ENCODE results near the gene ADRA2B.
"Not testable (repeated sequence)": the region's sequence is repeated elsewhere in the genome, so short reads cannot be mapped to it uniquely, and the experiment has no call there.

Gene ADRA2B

DNA sequence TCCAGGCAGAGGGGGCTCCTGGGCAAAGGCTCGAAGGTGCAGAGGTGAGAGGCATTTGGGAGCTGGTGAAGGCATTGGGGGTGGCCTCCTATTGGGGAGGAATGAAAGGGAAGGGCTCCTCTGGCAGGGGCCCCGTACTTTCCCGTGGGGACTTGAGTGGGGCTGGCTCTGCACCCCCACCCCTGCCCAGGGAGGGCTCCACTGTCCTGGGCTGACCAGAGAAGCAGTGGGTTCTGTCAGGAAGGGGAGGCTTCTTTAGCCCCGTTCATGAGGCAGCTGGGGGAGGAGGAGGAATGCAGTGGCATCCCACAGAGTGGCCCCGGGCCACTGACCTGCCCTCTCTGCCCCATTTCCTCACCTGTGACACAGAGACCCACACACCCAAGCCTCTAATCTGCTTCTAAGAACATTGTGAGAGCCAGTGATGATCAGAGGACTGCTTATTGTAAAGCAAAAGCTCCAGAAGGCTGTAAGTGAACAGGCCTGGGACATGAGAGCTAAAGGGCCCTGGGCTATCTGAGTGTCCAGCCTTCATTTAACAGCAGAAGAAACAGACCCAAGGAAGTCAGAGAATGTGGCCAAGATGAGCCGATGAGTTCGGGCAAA, 43.1 kb downstream of the ADRA2B start:
- no peak overlapping the region for H3K27ac ChIP-seq
- DNase-seq (ENCODE audit: low read depth, low spot score) = no peak

DNA sequence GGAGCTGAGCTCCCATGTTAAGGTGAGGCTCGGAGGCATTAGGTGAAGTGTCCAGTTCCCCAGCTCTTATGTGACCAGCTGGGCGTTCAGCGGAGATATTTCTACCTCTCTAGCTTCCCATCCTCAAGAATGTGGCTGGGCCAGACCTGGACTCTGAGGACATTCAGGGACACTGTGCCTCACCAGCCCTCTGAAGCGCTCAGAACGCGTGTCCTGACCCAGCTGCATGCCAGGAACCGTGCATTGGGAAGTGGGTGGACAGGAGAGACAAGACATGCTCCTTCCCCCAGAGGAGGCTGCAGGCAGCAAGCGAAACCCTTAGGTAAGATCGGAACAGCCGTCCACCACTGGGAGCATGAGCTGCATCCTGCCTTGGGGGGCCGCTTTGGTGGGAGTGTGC, 43.6 kb downstream of the ADRA2B start:
- no peak overlapping the region for H3K27ac ChIP-seq
- no peak for DNase-seq (ENCODE audit: low read depth, low spot score)

DNA sequence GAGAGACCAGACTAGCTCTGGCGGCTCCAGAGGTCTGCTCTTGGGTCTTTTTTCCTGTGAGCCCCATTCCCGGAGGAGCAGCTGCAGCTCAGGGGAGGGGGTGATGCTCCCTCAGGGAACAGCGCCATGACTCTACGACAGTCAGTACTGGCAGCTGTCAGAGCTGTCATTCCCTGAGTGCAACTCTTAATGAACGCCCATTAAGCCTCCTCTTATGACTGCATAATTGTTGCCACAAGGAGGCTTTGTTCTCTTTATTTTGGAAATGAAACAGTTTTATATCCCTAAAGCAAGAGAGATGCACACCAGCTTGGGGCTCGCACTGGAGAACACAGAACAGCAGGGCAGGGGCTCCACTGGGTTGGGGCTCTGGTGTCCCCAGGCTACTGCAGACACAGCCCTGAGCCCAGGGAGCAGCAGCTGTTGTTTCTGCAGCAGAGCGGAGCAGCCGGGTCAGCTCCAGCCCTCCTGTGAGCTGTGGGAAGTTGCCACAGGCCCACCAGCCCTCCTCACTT, 44.3 kb downstream of the ADRA2B start:
- DNase-seq (ENCODE audit: low read depth, low spot score); H3K27ac ChIP-seq: not testable (repeated sequence)

DNA sequence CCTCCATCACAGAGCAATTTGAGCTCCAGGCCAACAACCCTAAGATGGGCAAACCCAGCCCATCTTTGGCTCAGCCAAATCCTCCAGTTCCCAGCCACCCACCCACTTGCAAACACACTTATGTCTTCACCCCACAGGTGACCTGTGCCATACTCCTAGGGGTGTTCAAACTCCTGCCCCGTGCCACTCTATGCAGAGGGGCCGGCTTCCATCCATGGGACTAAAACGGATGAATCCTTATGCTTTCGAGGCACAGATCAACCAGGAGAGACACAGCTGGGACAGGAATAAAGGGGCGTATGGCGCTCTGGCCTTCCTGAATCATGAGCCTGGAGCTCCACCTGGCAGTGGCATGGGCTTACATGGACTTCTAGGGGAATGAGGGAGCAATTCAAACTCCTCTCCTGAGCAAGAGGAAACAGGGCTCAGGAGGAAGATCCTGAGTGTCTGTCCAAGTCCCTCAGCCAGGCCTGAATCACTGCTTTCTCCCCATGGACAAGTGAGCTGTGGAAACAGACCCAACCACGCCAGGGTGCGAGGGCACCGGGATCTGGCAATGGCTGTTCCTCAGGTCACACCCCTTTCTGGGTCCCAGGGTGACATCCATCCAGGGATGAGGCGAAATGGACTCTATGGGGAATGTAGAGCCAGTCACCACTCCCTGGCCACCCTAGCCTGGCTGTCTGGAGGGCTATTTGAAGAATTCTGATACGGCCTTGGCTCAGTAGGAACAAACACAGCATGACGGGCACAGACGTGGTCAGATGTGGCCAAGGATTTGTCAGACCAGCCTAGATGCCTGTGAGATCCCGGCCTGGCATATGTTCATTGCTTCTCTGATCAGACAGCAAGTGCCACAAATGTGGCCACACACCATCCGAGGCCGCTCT, 45.0 kb downstream of the ADRA2B start:
- not testable (repeated sequence) for H3K27ac ChIP-seq; DNase-seq (ENCODE audit: low read depth, low spot score)

DNA sequence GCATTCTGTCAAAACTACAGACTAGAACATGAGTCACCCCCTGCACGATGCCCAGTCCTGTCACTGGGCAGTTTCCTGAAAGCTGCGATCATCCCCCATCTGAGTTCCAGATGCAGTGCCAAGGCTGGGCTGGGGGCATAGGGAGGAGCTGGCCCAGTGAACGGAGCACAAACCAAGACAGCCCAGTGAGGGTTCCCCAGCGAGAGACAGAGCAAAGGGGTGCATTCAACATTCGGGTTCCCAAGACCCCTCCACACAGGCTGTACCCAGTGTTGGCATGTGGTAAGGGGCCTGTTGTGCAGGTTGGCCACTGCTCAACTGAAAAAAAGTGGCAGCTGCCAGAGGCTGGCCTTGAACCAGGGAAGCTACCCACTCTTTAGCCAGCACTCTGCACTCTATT, 46.0 kb downstream of the ADRA2B start:
- not testable (repeated sequence) for DNase-seq (ENCODE audit: low read depth, low spot score); H3K27ac ChIP-seq

DNA sequence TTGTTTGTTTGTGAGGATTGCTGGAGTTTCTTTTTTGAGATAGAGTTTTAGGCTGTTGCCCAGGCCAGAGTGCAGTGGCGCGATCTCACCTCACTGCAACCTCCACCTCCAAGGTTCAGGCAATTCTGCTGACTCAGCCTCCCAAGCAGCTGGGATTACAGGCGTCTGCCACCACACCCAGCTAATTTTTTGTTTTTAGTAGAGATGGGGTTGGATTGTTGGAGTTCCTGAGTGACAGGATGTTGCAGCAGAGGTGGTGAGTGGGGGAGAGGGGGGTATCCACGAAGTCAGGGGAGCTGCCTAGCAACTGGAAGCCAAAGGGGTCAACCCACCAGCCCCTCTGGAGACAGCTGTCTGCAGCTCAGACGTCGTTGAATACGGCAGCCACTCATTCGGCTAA, 46.5 kb downstream of the ADRA2B start:
- H3K27ac ChIP-seq; DNase-seq (ENCODE audit: low read depth, low spot score): not testable (repeated sequence)

DNA sequence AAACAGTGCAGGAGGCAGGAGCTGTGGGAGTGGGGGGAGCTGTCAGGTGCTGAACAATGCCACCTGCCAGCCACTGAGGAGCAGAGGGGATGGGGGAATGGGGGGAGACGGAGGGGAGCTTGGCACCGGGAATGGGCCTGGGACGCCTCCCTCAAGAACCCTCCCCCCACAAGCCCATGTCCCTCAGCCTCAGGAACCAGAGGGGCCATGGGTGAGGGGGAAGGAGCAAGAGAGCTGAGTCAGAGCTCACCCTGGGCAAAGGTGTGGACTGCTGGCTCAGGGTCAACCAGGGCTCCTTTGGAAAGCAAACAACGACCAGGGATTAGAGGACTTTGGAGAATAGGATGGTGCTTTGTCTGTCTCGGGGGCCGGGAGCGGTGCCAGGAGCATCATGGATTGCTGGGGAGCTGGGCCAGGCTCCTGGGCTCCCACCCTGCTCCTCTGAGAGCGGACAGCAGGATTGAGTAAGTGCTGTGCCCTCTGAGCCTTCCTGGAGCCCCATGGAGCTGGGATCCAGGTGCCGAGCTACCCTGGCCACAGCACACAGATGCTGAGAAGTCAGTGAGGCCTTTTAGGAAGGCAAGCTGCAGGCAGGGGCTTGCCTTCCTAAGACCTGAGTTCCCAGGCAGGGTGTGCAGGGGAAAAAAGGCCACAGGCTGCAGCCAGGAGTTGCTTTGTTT, 48.3 kb downstream of the ADRA2B start:
- DNase-seq (ENCODE audit: low read depth, low spot score); H3K27ac ChIP-seq: not testable (repeated sequence)

DNA sequence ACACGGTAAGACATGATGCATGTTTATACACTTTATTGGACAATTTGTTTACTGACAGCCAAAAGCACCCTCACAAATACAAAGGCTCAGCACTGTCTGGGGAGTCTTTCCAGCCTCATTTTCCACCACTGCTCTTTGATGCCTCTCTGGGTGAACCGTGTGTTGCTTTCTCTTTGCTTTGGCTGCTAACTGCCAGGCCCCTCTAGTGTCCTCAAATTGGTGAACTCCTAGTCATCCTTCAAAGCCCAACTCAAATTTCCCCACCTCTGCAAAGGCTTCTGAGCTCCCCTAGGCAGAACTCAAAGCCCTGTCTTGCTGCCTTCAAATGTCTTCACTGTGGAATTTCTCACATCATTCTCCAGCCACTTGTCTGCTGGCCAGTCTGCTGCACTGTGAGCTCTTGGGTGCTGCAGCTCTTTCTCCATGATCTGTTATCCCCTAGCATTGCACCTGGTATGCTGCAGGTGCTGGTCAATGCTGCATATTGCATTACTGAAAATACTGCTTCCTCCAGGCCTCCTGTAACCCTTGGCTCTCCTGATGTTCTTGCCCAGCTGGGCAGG, 49.2 kb downstream of the ADRA2B start:
- not testable (repeated sequence) for DNase-seq (ENCODE audit: low read depth, low spot score); H3K27ac ChIP-seq

DNA sequence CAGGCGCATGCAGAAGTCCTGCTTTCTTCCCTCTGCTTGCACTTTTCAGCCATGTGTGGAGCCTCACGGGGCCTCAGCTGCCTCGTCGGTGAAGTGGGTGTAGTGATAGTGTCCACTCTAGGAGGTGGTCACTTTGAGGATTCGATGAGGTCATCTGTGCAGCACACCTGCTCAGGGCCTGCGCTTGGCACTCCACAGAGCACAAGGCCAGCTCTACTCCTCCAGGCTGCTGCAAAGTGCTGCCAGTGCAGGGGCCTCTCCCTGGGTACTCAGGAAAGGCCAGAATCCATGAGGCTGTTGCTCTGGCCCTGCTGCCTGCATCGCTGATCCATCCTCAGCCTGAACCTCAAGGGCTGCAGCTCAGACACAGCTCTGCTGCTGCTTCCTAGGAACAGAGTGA, 49.9 kb downstream of the ADRA2B start:
- H3K27ac ChIP-seq; DNase-seq (ENCODE audit: low read depth, low spot score): not testable (repeated sequence)

DNA sequence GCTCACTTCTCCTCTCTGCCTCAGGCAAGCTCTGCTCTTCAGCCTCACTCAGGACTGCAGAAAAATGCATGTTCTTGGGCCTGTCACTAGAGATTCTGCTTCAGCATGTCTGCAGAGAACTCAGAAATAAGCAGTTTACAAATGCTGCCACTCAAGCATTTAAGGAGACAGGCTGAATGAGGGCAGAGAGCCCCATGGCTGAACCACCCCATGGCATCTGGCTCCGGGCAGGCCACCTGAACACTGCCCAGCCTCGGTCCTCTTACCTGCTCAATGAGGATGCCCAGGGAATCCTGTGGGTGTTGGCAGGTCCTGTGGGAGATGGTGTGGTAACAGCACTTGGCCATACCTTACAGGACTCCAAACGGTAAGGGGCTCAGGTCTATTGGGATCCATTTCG, 50.4 kb downstream of the ADRA2B start:
- not testable (repeated sequence) for DNase-seq (ENCODE audit: low read depth, low spot score); H3K27ac ChIP-seq

DNA sequence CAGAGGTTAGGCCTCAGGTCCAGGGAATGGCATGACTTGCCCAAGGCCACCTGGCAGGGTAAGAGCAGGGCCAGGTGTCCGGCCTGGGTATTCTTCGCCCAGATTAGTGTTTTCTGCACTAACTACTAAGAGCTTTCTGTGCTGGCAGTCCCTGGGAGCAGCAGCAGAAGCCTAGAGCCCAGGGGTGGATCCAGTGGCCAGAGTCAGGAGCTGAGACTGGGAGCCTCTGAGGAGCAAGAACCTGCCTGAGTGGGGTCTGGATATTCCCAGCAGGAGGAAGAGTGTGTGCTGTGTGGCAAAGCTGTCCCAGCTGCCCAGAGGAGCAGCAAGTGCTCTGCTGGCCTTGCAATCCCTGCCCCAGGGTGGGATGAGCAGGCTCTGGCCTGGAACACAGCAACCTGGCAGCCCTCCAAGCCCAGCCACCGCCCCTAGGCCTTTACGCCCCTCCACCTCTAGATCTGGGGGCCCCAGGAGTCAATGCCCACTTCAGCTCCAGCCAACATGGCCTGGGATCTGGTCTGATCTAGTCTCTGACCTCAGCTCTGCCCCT, 50.9 kb downstream of the ADRA2B start:
- DNase-seq (ENCODE audit: low read depth, low spot score) = no peak
- no peak overlapping the region for H3K27ac ChIP-seq

DNA sequence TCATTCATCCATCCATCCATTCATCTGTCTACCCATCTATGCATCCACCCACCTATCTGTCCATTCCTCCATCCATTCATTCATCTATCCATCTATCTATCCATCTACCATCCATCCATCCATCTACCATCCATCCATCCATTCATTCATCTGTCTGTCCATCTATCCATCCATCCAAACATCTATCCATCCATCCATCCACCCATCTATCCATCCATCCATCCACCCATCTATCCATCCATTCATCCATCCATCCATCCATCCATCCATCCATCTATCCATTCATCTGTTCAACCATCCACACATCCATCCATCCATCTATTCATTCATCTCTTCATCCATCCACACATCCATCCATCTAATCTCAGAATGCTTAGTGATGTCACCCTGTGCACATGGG, 51.6 kb downstream of the ADRA2B start:
- not testable (repeated sequence) for H3K27ac ChIP-seq; DNase-seq (ENCODE audit: low read depth, low spot score)

DNA sequence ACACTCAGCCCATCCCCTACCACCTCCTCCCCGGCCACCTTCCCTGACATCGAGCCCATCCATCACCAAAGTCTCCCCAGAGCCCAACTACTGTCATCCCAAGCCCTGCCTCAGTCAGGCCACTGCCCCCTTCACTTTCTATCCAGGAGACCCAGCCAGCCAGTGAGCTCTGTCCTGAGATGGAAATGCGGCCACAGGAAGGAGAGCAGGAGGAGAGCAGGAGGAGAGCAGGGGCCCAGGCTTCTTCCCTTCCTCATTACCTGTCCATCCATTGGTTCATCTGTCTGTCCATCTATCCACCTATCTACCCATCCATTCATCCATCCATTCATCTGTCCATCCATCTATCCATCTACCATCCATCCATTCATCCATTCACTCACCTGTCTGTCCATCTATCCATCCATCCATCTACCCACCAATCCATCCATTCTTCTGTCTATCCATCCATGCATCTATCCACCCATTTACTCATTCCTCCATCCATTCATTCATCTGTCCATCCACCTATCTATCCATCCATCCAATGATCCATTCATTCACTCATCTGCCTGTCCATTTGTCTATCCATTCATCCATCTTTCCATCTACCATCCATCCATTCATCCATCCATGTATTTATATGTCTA, 52.2 kb downstream of the ADRA2B start:
- DNase-seq (ENCODE audit: low read depth, low spot score); H3K27ac ChIP-seq: not testable (repeated sequence)

DNA sequence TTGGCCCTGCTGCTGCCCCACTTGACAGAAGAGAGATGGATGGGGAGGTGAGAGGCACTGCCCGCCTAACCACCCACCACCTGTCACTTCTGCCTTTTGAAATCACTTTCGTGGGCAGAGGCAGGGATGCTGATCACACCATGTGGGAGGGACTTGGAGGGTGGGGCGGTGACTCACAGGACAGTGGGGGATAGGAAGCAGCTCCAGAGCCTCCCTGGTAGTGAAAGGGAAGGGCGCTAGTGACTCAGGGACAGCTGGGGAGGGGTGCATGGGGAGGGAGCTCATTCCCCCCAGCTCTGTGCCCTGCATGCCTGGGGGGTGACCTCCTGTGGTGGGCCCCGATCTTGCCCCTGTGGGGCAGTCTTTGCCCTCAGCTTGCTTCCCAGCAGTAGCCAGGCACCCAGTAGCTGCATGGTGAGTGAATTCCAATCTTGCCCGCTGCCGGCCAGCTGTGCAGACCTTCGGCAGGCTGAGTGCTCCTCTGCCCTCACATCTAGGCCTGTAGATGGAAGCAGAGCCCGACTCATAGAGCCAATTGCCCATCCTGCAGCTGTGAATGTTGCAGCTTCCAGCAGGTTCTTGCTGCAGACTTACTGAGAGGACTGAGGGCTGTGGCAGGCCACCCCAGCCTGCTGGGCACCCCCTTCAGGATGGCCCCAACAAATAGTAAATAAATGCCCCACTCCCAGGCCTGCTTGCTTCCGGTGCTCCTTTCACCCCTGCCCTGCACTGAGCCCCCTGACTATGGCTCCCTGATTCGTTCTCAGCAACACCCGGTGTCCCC, 53.1 kb downstream of the ADRA2B start:
- not testable (repeated sequence) for DNase-seq (ENCODE audit: low read depth, low spot score); H3K27ac ChIP-seq

Data from epithelial cell of prostate (primary cell).